ENCODE measurements around the gene HDLBP.

Gene HDLBP

GRCh38 chr2:241189093-241189855 is 126.2 kb downstream of the HDLBP start:
- TF ChIP-seq TOX (CRISPR knock-in tag; IDR thresholded peaks at IDR 0.05; ENCODE audit: borderline replicate concordance): no peak
- TF ChIP-seq ZNF70 (CRISPR knock-in tag; IDR thresholded peaks at IDR 0.05): no peak
- TF ChIP-seq ZNF565 (CRISPR knock-in tag; conservative IDR thresholded peaks at IDR 0.05; ENCODE audit: low read depth): no peak
- TF ChIP-seq PATZ1 (CRISPR knock-in tag; IDR thresholded peaks at IDR 0.05; ENCODE audit: borderline replicate concordance): no peak
- TF ChIP-seq SNAI2 (CRISPR knock-in tag; IDR thresholded peaks at IDR 0.05): no peak
- no peak for TF ChIP-seq POU6F1 (CRISPR knock-in tag; IDR thresholded peaks at IDR 0.05; ENCODE audit: borderline replicate concordance, low read depth)
- no peak for TF ChIP-seq ZNF8 (CRISPR knock-in tag; IDR thresholded peaks at IDR 0.05)
- ATAC-seq: no peak

GRCh38 chr2:241188361-241189092 is 126.9 kb downstream of the HDLBP start, which contains the start of gene ANO7:
Gene ANO7 (plus strand): TSS chr2:241188677. CDS start chr2:241190064, 1,387 bp downstream.
- ATAC-seq: no peak; the same call in 2 of the 3 replicates
- TF ChIP-seq PPARA (CRISPR knock-in tag; IDR thresholded peaks at IDR 0.05; ENCODE audit: borderline replicate concordance) (no peak), ZC3H10 (CRISPR knock-in tag; IDR thresholded peaks at IDR 0.05) (no peak), TSHZ2 (CRISPR knock-in tag; IDR thresholded peaks at IDR 0.05) (no peak), ZNF8 (CRISPR knock-in tag; IDR thresholded peaks at IDR 0.05) (no peak), PATZ1 (CRISPR knock-in tag; IDR thresholded peaks at IDR 0.05; ENCODE audit: borderline replicate concordance) (no peak), ISL1 (CRISPR knock-in tag; IDR thresholded peaks at IDR 0.05) (no peak), OSR1 (CRISPR knock-in tag; IDR thresholded peaks at IDR 0.05) (no peak), CSRNP3 (CRISPR knock-in tag; IDR thresholded peaks at IDR 0.05) (no peak), CSDC2 (CRISPR knock-in tag; IDR thresholded peaks at IDR 0.05) (no peak), CREB5 (CRISPR knock-in tag; IDR thresholded peaks at IDR 0.05; ENCODE audit: low read depth) (no peak), ZNF70 (CRISPR knock-in tag; IDR thresholded peaks at IDR 0.05) (no peak), GLIS3 (CRISPR knock-in tag; IDR thresholded peaks at IDR 0.05) (no peak)

GRCh38 chr2:241187918-241188234 is 127.6 kb downstream of the HDLBP start:
- no peak for ATAC-seq
- TF ChIP-seq POU6F1 (CRISPR knock-in tag; IDR thresholded peaks at IDR 0.05; ENCODE audit: borderline replicate concordance, low read depth) (no peak), TSHZ2 (CRISPR knock-in tag; IDR thresholded peaks at IDR 0.05) (no peak), PATZ1 (CRISPR knock-in tag; IDR thresholded peaks at IDR 0.05; ENCODE audit: borderline replicate concordance) (no peak), ISL1 (CRISPR knock-in tag; IDR thresholded peaks at IDR 0.05) (no peak)
